Medulla oblongata (tissue), 1 donor: ENCODE measurements around the gene SLC38A2.
A peak's percentile ranks its signal among the peaks of the same experiment; 100 is the strongest.

Experiments used
- DNase-seq: peaks from one replicate; pipeline ENCODE4 v3.0.0-alpha.2; 2015; ENCODE audit errors: extremely low spot score

SLC38A2 gene

DNA sequence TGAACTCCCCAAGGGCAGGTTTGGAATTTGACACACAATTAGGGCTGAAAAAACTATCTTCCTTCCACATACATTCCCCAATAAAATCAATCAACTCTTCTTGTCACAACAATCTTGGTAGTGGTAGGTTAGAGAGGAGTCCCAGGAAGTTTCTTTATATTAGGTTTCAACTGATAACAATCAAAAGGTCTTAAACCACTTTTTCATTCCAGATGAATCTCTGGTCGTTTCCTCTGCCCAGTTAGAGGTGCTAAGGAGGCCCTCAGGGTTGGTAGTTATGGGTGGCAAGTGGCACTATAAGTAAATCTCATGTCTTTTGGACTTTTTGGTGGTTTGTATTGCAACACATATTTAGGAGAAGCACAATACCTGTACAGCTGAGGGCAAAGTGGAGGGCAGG lies 1.7 kb upstream of the SLC38A2 start:
- DNase-seq: no peak

GRCh38 chr12:46373301-46374296 lies 1.0 kb upstream of the SLC38A2 start:
- peak; percentile 61 for DNase-seq

GRCh38 chr12:46371718-46372543 lies 642 bp downstream of the SLC38A2 start:
- DNase-seq: peak; percentile 66

GRCh38 chr12:46370792-46371717 lies 1.5 kb downstream of the SLC38A2 start:
- DNase-seq: peak; percentile 94

- no peak for DNase-seq
Observed at GRCh38 chr12:46370380-46370734, 2.2 kb downstream of the SLC38A2 start.

DNA sequence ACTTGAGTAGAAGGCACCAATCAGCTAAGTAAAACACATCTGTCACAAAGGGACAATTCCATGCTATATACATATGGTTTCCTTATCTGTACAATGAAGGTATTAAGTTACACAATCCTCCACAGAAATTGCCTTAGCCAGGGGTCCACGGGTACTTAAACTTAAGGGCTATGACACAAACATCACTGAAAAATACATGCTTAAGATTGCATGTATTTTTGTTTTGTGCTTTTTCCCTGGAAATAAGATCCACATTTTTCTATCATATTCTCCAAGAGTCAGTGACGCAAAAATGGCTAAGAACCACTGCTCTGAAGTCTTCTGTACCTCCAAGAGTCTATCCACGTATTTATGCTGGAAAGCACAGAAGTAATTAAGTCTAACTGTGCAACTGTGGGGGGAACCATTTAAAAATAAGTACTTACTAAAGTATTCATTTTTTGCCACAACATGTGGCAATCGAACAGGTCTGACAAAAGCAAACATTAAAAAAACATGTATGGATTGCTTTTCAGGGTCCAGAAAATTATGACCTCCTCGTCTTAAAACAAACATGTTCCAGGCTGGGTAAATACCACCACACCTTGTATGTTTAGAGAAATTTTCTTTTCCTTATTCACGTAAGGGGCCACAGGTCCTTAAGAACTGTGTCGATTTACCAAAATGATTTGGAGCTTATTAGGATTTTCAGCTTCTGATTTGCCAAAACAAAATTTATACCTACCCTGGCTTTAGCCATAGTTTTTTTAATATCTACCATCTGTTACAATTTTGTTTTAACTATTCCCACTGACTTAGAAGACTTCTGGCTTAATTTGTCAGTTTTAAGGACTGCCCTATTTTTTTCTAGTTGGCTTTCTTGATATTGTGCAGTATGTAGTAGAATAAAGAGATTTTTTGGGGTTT lies 2.8 kb downstream of the SLC38A2 start:
- no peak for DNase-seq

DNA sequence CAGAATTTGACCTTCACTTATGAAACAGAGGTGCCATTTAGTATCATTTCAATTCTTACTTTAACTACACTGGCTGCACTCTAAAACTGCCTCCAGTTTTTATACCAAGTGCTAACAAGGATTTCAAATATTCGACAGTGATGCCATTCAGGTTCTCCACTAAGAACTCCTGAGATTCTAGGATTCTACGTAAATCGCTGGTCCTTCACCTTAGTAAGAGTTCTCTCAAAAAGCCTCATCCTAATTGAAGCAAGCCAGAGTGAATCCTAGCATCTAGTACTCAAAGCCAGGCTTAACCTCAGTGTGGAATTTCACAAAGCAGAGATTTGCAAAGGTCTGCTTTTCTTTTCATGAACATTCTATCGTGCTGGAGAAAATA lies 3.5 kb downstream of the SLC38A2 start:
- no peak for DNase-seq

GRCh38 chr12:46368684-46369083 lies 3.9 kb downstream of the SLC38A2 start:
- no peak for DNase-seq

DNA sequence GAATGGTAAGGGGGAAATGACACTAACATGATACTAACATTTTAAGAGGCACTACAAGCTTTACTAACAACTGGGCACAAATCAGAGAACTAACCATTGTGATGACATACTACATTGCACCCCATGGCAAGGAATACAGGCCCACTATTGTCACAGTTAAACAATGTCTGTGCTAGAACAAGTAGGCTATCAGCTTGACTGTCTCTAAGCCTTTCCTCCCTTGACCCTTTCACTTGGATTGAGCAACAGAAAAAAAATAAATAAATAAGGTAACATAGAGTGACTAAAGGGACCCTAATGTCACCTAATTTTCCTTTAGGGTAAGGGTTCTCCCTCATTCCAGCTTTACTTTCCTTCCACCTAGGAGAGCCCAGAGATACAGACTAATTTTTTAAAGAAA lies 4.4 kb downstream of the SLC38A2 start:
- DNase-seq: peak; percentile 89

DNA sequence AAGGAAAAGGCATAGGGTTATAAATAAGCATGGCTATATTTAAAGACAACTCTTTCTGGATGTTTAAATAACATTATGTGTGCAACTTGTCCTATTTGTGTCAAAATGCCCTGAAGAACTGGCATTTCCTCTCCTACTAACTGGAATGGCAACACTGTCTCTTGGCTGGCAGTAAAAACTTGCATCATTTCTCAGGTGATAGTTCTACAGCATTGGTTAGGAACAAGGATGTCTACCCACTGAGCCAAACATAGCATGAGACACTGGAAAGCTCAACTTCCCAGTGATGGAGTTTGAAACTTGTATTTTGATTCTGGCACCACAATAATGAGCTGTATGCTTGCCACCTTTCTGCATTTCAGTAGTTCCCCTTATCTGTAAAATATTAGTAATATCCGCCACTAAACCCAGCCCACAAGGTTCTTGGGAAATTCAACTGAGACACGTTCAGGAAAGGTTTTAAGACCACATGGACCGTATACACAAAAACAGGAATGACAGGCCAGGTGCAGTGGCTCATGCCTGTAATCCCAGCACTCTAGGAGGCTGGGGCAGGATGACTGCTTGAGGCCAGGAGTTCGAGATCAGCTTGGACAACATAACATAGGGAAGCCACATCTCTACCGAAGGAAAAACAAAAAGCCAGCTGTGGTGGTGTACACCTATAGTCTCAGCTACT lies 5.1 kb downstream of the SLC38A2 start:
- no peak for DNase-seq

- DNase-seq: no peak
Observed at GRCh38 chr12:46366771-46367170, 5.8 kb downstream of the SLC38A2 start.

GRCh38 chr12:46365951-46366379 lies 6.6 kb downstream of the SLC38A2 start:
- no peak for DNase-seq

GRCh38 chr12:46364777-46365580 lies 7.6 kb downstream of the SLC38A2 start:
- DNase-seq: peak; percentile 77

DNA sequence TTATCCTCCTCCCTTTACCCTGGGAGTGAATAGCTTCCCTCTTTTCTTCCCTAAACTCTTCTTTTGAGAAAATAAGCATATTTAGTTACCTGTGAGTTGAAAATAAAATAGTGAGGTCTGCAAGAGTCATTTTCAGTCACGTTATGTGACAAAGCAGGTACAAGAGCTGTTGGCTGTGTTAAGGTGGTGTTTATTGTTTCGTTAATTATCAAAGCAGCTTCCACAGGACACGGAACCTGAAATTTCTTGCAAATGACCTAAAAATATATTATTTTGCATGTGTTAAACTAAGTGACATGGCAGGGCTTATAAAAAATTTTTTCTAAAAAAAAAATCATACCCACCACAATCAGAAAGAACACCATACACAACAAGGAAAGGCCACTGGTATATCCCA lies 8.3 kb downstream of the SLC38A2 start:
- no peak for DNase-seq

DNA sequence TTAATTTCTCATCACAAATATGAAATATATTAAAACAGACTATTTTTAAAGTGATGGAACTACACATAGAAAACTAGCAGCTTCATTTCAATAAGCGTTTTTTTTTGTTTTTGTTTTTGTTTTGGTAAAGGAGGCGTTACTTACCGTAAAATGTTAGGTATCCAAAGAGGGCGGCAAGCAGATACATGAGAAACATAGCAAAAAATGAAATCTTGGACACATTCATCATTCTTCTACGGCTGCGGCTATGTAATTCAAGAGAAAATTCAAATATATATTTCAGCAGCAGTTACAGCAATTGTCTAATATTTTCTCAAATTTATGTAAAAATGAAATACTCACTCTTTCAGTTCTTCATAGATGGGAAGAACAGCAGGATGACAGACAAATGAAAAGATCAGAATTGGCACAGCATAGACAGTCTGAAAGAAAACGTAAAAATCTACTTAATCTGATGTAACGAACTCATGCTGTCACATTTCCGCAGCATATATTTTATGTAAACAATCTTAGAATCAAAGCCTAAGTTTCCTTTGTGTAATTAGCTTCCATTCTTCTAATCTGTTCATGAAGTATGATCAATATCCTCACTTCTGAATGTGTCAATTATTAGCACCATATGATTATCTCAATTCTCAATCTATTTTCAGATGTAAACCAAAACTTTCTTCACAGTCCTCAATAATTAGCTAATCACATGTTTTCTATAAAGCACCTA lies 8.8 kb downstream of the SLC38A2 start:
- no peak for DNase-seq

GRCh38 chr12:46362895-46363581 lies 9.5 kb downstream of the SLC38A2 start:
- no peak for DNase-seq

DNA sequence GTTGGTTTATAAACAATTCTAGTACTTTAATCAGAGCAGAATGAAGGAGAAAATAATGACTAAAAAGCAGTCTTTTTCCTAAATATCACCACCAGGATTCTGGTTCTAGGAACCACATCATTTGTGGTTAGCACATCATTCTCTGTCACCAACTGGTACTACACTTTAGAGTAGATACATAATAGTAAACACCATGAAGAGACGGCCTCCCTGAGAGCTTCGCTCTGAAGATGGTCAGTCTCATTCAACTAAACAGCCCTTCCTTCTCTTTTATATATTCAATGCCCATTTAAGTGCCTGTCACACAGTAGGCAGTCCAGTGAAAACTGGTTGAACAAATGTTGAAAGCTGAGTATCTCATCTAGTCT lies 10.9 kb downstream of the SLC38A2 start:
- no peak for DNase-seq
